HEK293T (cell line): Measurements from ENCODE around the gene MOCOS.

Source experiments
- FOXA1 ChIP-seq: fragments of 450-650 bp; IDR thresholded peaks from 2 replicates; pipeline ENCODE4 v1.6.1; 2016; ENCODE audit warnings: mild to moderate bottlenecking
- FOXM1 ChIP-seq: fragments of 450-650 bp; IDR thresholded peaks from 2 replicates; pipeline ENCODE4 v1.6.1; 2017; ENCODE audit warnings: mild to moderate bottlenecking, borderline replicate concordance
- TARDBP ChIP-seq: fragments of 450-650 bp; IDR thresholded peaks from 2 replicates; pipeline ENCODE4 v1.6.1; 2016

DNA sequence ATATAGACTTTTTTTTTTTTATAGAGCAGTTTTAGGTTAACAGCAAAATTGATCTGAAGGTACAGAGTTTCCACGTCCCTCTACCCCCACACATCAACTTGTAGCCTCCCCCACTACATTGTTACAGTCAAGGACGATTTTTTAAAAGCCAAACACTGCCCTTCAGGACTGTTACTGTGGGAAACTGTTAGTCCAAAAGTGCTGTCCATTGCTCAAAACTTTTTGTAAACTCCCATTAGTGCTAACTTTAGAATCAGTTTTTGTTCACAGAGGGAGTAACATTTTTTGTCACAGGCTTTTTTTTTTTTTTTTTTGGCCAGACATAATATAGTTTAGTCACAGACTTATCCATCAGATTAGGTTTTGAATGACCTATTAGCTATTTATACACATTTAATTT is 33.5 kb upstream of the MOCOS start:
- TF ChIP-seq TARDBP (no peak), FOXA1 (no peak), FOXM1 (no peak)
